HG03457 (cell line): ENCODE measurements around the gene TSPAN18.

ENCODE experiments used
- ATAC-seq: cut with Tn5 transposase; IDR thresholded peaks from one replicate; pipeline ENCODE4 v1.9.1; 2021; ENCODE audit warnings: moderate number of reproducible peaks; ENCODE audit not compliant: unreplicated experiment

TSPAN18 gene

GRCh38 chr11:44861849-44862557 is 135.2 kb downstream of the TSPAN18 start:
- peak; percentile 99 for ATAC-seq

DNA sequence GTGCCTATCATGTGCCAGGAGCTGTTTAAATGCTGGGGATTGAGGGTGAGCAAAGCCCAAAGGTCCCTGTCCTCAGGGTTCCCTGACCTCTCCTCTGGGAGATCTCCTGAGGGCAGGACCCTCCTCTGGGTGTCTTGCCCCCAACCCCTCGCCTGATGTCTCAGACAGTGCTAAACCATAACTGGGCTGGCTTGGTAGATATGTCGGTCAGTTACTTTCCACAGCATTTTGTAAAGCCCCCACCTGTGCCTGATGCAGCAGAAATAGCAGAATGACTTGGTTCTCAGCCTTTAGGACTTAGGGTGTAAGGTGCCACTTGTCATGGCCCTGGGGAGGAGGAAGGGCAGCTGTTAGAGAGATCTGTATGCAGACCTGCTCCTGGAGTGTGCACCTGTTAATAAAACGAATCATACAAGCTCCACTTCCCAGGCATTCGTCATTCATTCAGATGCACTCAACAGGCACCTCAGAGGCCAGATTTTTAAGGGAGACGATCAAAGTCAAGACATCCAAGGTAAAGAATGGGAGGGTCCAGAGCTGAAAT is 135.9 kb downstream of the TSPAN18 start:
- ATAC-seq = no peak

DNA sequence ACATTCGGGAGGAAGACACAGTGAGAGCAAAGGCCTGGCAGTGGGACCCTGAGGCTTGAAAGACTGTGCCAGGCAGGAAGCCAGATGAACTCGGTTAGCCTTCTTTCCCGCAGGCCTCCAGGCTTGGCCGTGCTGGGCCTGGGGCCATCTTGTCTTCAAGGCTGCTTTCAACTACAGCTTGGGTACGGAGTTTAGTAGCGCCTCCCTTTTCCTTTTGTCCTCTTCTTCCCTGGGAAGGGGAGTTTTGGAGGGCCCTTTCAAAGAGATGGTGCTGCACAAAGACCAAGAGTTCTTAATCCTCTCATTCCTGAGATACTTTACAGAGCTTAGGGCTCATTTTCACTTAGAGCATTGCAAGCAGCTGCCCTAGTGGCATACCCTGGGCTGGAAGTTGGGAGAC is 136.5 kb downstream of the TSPAN18 start:
- no peak for ATAC-seq

DNA sequence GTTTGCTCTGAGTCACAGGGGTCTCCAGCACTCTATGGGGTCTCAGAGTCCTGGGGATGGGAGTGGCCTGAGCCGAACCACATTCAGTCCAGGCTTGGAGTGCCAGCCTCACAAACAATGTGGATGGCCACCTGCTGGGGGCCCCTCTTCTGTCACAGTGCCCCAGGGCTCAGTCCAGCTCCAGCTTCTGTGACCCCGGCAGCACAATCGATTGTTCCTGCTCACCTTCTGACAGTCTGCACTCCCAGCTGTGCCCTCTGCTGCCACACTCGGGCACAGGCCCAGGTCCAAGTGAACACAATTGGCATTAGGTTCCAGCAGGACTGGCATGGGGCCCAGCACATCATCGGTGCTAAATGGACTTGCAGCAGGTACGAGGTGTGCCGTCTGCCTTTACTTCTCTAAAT is 139.1 kb downstream of the TSPAN18 start:
- no peak for ATAC-seq

- no peak for ATAC-seq
Observed at GRCh38 chr11:44866286-44866685, 139.5 kb downstream of the TSPAN18 start.

DNA sequence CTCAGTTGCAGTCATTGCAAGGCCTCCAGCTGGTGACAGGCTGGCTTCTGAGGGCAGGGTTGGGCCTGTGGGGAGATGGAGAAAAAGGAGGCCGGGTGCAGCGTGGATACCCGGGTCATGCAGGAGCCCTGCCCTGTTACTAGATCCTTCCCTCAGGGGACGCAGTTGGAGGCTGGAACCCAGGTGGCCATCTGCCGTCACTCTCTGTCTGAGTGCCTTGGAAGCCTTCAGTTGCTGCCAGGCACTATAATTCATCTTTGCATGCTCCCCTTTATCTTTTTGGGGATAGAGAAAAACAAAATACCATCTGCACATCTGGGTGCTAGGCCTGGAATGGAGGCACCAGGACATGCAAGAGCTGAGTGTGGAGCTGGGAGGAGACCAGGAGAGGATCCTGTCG is 141.3 kb downstream of the TSPAN18 start:
- no peak for ATAC-seq

DNA sequence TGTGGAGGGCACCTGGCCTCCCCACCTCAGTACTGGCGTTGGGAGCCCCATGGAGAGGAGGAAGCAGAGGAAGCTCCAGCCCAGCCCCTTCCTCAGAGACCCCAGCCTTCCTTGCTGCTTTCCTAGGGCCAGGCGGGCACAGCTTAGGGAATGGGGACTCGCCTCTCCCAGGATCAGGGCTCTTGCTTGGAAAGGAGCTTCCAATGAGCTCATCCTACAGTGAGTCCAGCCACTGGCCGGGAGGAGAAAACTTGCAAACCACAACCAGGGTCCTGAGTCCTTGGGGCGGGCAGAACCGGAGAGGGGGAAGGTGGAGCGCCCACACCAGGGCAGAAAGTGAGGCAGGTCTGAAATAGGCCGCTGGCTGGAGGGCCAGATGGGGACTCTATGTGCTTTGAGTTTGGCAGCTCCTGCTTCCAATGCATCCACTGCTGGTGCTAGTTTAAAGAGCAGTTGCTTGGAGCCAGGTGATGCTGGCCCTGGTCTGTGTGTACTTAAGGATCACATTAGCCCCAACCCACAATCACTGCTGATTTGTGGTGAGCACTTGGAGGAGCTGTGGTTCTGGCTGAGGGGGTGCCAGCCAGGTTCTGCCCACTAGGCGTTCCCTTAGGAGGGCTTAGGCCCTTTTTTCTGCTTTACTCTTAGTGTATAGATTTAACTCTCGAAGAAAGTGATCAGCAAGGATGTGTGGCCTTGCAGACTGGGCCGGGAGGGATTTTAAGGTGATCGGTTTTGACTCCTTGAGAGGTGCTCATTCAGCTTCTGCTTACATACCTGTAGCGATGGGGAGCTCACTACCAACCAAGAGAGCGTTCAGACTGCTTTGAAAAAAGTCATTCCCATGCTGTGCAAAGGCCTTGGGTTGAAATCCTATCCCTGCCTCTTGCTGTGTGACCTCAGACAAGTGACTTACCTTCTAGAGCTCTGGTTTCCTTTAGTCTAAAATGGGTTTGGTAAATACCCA is 142.0 kb downstream of the TSPAN18 start:
- ATAC-seq = no peak

DNA sequence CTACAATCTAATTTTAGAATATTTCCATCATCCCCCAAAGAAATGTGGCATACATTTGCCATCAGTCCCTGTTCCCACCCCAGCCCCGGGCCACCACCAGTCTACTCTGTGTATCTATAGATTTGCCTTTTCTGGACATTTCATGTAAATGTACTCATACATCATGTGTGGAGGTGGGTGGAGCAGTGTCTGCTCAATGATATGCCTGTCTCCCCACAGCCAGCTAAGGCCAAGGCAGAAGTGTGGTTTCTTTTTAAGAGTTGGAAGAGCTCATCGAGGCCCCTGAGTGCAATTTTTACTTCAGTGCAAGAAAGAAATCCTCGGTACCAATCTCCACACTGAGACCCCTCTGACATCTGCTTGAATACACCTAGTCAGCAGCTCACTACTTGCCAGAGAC is 143.4 kb downstream of the TSPAN18 start:
- ATAC-seq = no peak

DNA sequence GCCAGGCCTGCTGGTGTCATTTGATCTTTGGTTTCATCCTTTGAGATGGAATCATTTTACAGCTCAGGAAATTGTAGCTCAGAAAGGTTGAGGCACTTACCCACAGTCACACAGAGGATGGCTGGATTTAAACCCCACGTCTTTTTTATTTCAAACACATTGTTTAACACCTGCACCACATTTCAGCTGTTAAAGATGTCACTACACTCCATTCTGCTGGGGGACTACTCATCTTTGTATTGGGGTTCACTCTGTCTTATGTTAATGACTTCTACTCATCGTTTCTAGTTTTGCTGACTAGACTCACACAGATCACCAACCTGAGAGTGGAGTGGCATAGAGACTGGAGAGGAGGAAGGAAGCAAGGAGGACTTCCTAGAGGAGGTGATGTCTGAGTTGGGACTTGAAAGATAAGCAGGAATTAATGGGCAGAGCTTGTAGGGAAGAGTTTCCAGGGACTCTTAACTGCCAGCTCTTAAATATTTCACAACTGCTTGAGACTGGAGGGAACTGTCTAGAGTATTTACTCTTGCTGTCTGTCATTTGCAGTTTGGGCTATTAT is 143.9 kb downstream of the TSPAN18 start:
- ATAC-seq = no peak

- ATAC-seq = peak; percentile 90
Observed at GRCh38 chr11:44871682-44872081, 144.9 kb downstream of the TSPAN18 start.

DNA sequence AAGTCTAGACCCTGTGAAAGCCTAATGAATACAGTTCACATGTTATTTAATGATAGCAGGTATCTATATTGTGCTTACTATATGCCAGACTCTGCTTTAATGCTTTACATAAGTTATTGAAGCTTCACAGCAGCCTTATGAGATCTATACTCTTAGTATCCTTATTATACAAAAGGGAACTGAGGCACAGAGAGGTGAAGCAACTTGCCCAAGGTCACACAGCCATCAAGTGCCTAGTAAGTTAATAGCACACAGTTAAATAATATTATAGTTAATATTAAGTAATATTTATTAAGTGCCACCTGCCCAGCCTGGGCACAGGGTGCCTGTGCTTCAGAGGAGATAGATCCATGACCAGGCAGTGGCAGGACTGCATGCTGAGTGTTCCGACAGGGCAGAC is 145.8 kb downstream of the TSPAN18 start:
- no peak for ATAC-seq

DNA sequence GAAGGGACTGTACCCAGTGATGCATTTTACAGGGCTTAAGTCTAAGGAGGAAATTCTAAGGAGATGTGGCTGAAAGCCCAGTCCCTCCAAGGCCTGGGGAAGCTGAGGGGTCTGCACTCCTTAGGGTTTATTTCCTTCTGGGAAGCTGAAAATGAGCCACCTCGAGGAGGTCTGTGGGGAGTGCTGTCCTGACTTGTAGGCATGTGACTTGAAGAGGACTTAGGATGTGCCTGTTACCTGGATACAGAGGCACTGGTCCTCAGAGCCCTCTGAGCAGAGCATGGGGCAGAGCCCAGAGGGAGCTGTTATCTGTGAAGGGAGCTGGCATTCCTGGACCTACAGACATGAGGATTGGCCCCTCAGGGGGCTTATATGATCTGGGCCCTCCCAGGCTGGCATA is 146.8 kb downstream of the TSPAN18 start:
- no peak for ATAC-seq

- no peak for ATAC-seq
Observed at GRCh38 chr11:44874284-44874683, 147.5 kb downstream of the TSPAN18 start.

DNA sequence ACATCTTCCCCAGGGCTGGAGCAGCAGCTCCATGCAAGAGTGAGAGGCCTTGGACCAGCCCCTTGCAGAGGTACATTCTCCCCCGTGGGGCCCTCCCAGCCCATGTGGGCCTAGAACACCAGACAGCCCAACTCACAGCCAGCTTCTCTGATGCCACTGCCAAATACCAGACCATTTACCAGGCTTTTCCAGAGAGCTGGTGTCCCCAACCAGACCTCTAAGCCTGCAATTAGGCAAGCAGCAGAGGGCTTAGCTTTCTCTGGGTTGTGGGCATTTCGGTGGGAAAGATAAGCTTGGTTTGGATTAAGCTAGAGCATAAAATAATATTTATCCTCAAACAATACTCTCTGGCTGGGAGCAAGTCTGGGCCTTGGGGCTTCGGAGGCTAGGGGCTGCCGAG is 148.3 kb downstream of the TSPAN18 start:
- no peak for ATAC-seq

GRCh38 chr11:44876194-44876723 is 149.5 kb downstream of the TSPAN18 start:
- no peak for ATAC-seq

- no peak for ATAC-seq
Observed at GRCh38 chr11:44876906-44877305, 150.1 kb downstream of the TSPAN18 start.

DNA sequence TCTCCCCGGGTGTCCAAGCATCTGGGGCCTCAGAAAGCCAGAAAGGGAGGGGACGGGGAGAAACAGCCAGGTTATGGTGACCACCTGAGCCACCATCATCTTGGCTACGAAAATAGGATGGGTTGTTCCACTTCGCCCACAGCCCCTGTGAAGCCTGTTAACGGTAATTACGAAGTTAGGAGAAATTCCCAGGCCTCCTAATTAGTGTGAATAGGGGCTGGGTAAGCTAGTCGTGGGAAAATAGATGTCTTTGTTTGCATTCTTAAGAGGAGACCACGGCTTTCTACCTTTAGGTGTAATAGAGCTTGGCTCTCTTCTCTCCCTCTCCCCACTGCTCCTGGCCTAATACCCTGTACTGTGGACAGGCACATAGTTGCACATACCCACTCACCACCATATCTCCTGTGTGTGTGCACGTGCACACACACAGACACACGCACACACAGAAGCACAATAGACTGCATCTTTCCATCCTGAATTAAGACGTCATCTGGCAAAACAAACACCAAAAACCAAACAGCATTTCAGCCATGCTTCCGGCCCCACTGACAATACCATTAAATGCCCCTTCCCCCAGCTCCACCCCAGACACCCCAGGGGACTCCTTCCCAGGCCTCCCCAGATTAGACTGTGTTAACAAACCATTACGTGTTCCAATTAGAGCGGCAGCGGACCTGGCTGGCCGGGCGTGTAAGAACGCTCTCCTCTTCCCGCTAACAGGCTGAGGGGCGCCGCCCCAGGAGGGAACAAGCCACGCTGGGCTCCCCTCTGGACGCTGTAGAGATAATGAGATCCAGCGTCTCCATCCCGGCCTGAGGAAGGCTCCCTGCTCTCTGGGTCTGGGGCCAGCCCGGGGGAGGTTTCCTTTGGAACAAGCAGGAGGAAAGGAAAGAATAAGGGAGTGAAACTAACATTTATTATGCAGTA is 151.1 kb downstream of the TSPAN18 start:
- no peak for ATAC-seq

GRCh38 chr11:44878711-44879110 is 151.9 kb downstream of the TSPAN18 start:
- ATAC-seq = no peak

DNA sequence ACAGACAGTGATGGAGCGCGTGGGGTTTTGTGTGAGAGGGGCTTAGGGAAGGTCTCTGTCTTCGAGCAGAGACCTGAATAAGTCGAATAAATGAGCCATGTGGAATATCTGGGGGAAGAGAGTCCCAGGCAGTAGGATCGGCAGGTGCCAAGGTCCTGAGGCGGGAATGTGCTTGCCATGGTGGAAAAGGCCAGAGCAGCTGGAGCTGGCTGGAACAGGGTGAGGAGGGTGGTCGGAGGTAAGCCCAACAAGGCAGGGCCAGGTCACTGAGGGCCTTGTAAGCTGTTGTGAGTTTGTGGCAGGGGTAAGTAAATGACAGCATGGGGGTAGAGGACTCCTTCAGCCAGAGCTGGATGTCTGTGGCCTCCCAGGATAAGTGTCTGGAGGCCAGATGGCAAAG is 152.7 kb downstream of the TSPAN18 start:
- no peak for ATAC-seq

DNA sequence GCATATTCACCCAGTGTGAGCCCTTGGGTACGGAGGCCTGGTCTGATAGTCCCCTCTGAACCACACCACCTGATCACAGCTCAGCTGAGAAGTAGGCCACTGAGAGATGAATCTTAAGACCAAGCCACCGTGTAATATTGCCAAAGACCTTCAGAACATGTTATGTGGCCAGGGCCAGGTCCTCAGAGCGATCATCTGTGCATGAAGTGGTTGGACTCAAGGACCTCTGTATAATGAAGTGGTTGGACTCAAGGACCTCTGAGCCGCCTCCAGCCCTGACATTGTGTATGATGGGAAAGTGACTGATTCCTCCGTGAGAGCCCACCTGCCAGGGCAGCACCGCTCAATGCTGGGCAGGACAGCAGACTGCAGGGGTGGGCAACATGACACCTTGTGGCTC is 153.7 kb downstream of the TSPAN18 start:
- ATAC-seq = no peak
